IPS-11a (cell line): Measurements from ENCODE around the gene WASL.

Source experiments
- H3K4me3 ChIP-seq: one replicate; pipeline ENCODE4 v1.5.1; 2013; ENCODE audit warnings: low read depth, low read length, control low read depth

WASL gene

GRCh38 chr7:123662755-123663154 lies 86.0 kb downstream of the WASL start:
- H3K4me3 ChIP-seq: no peak overlapping the region

- no peak overlapping the region for H3K4me3 ChIP-seq
Observed at GRCh38 chr7:123662293-123662692, 86.5 kb downstream of the WASL start.

GRCh38 chr7:123661765-123662164 lies 87.0 kb downstream of the WASL start:
- no peak overlapping the region for H3K4me3 ChIP-seq

- H3K4me3 ChIP-seq: no peak overlapping the region
Observed at GRCh38 chr7:123660514-123661354, 88.1 kb downstream of the WASL start.

- no peak overlapping the region for H3K4me3 ChIP-seq
Observed at GRCh38 chr7:123658023-123658422, 90.8 kb downstream of the WASL start.

GRCh38 chr7:123657304-123657685 lies 91.5 kb downstream of the WASL start:
- H3K4me3 ChIP-seq: no peak overlapping the region

GRCh38 chr7:123656544-123657303 lies 92.1 kb downstream of the WASL start:
- H3K4me3 ChIP-seq: no peak overlapping the region

GRCh38 chr7:123655614-123656013 lies 93.2 kb downstream of the WASL start, which contains the start of gene LMOD2:
LMOD2 (plus strand) TSS chr7:123655866; CDS start chr7:123655964, 98 bp downstream.
- no peak within 1 kb of the TSS for H3K4me3 ChIP-seq

GRCh38 chr7:123653162-123653561 lies 95.6 kb downstream of the WASL start:
- H3K4me3 ChIP-seq: no peak overlapping the region

- H3K4me3 ChIP-seq: no peak overlapping the region
Observed at GRCh38 chr7:123652406-123652805, 96.4 kb downstream of the WASL start.

- H3K4me3 ChIP-seq: no peak overlapping the region
Observed at GRCh38 chr7:123650595-123650994, 98.2 kb downstream of the WASL start.

- H3K4me3 ChIP-seq: no peak overlapping the region
Observed at GRCh38 chr7:123649964-123650363, 98.8 kb downstream of the WASL start.

- no peak overlapping the region for H3K4me3 ChIP-seq
Observed at GRCh38 chr7:123647106-123647730, 101.6 kb downstream of the WASL start.

- no peak overlapping the region for H3K4me3 ChIP-seq
Observed at GRCh38 chr7:123645516-123645915, 103.3 kb downstream of the WASL start.

GRCh38 chr7:123643495-123644441 lies 105.0 kb downstream of the WASL start:
- H3K4me3 ChIP-seq: no peak overlapping the region

- H3K4me3 ChIP-seq: no peak overlapping the region
Observed at GRCh38 chr7:123641901-123642300, 106.9 kb downstream of the WASL start.

GRCh38 chr7:123640583-123640982 lies 108.2 kb downstream of the WASL start:
- H3K4me3 ChIP-seq: no peak overlapping the region

GRCh38 chr7:123639631-123640030 lies 109.2 kb downstream of the WASL start:
- H3K4me3 ChIP-seq: no peak overlapping the region

GRCh38 chr7:123637878-123638277 lies 110.9 kb downstream of the WASL start:
- H3K4me3 ChIP-seq: no peak overlapping the region

GRCh38 chr7:123637203-123637602 lies 111.6 kb downstream of the WASL start:
- H3K4me3 ChIP-seq: no peak overlapping the region
